Dermis microvascular lymphatic vessel endothelial cell (primary cell): ENCODE measurements around the gene ZBTB7B. TPM values are rescaled to one million over a fixed set of nuclear protein-coding genes. Genes with fewer than 3 reads are reported as not detected.

ENCODE experiments used
- DNase-seq, 2 donors: peaks; one replicate each; pipeline versions ENCODE4 v3.0.0 to v3.0.0-alpha.2; 2010; ENCODE audit warnings: low read depth in 2 of 2
- total RNA-seq: library from RNA; depleted of rRNA; stranded (reverse); fragments of >200 nt; gene quantifications from 2 replicates; pipeline ENCODE4 v1.2.1, GENCODE V29; 2014

The ZBTB7B gene
- total RNA-seq, 1 donor from 2014 or later: 6.3 TPM

GRCh38 chr1:155057104-155057503 is 54.5 kb downstream of the ZBTB7B start:
- DNase-seq: no peak

GRCh38 chr1:155057788-155058211 is 55.2 kb downstream of the ZBTB7B start:
- DNase-seq: no peak

GRCh38 chr1:155060736-155061135 is 58.1 kb downstream of the ZBTB7B start:
- no peak for DNase-seq

- peak; percentile 60 to 75 for DNase-seq
These were observed 59.0 kb downstream of the ZBTB7B start for GRCh38 chr1:155061381-155062150.

- no peak for DNase-seq
These were observed 59.6 kb downstream of the ZBTB7B start for GRCh38 chr1:155062151-155062686.

GRCh38 chr1:155062702-155063411 is 60.3 kb downstream of the ZBTB7B start:
- DNase-seq: no peak

- DNase-seq: peak; percentile 72 to 92
These were observed 61.0 kb downstream of the ZBTB7B start, which contains the start of gene EFNA4 for GRCh38 chr1:155063550-155064110. EFNA4 (plus strand) TSS chr1:155063740; CDS start chr1:155063824, 84 bp downstream.

- DNase-seq: peak in 1 of 2 donors; percentile 59
These were observed 61.7 kb downstream of the ZBTB7B start for GRCh38 chr1:155064111-155064831.

GRCh38 chr1:155064832-155065429 is 62.3 kb downstream of the ZBTB7B start:
- no peak for DNase-seq

- no peak for DNase-seq
These were observed 64.2 kb downstream of the ZBTB7B start for GRCh38 chr1:155066777-155067176.

Other genes starting within 250 kb of the ZBTB7B start
- 1.0 and 1.8 TPM in 2 replicates for gene KCNN3, start 132.5 kb upstream of the ZBTB7B start, total RNA-seq
- gene PMVK, start 66.1 kb upstream of the ZBTB7B start, total RNA-seq: 8.6 and 12.0 TPM in 2 replicates
- 83.6 and 101 TPM in 2 replicates for gene PBXIP1, start 46.7 kb upstream of the ZBTB7B start, total RNA-seq
- 6.6 and 12.6 TPM in 2 replicates for gene PYGO2, start 41.0 kb upstream of the ZBTB7B start, total RNA-seq
- 217 and 297 TPM in 2 replicates for gene SHC1, start 32.1 kb upstream of the ZBTB7B start, total RNA-seq
- gene CKS1B, start 28.1 kb upstream of the ZBTB7B start, total RNA-seq: 63.2 and 73.7 TPM in 2 replicates
- 17.1 and 21.5 TPM in 2 replicates for gene FLAD1, start 19.5 kb upstream of the ZBTB7B start, total RNA-seq
- gene LENEP, start 9.2 kb upstream of the ZBTB7B start, total RNA-seq: 0.13 and 0.38 TPM in 2 replicates
- gene DCST2, start 31.0 kb downstream of the ZBTB7B start, total RNA-seq: under 0.01 and 0.13 TPM in 2 replicates
- gene DCST1, start 31.0 kb downstream of the ZBTB7B start, total RNA-seq: not detected in 2 replicates
- gene ADAM15, start 48.5 kb downstream of the ZBTB7B start, total RNA-seq: 176 and 178 TPM in 2 replicates
- gene EFNA4, start 60.9 kb downstream of the ZBTB7B start, total RNA-seq: 12.2 and 17.4 TPM in 2 replicates
- gene EFNA3, start 76.0 kb downstream of the ZBTB7B start, total RNA-seq: 1.3 and 1.6 TPM in 2 replicates
- gene EFNA1, start 125.1 kb downstream of the ZBTB7B start, total RNA-seq: 132 and 215 TPM in 2 replicates
- gene SLC50A1, start 133.1 kb downstream of the ZBTB7B start, total RNA-seq: 48.5 and 48.7 TPM in 2 replicates
- 24.7 and 40.4 TPM in 2 replicates for gene DPM3, start 137.7 kb downstream of the ZBTB7B start, total RNA-seq
- gene KRTCAP2, start 170.5 kb downstream of the ZBTB7B start, total RNA-seq: 126 and 157 TPM in 2 replicates
- gene TRIM46, start 171.0 kb downstream of the ZBTB7B start, total RNA-seq: 1.8 and 1.9 TPM in 2 replicates
- 11.0 and 19.5 TPM in 2 replicates for gene THBS3, start 205.1 kb downstream of the ZBTB7B start, total RNA-seq
- gene MTX1, start 205.9 kb downstream of the ZBTB7B start, total RNA-seq: 32.7 and 36.1 TPM in 2 replicates